Progenitor cell of endocrine pancreas (in vitro differentiated cells): ENCODE results near the gene SPACDR. TPM values are rescaled to one million over a fixed set of nuclear protein-coding genes. Genes with fewer than 3 reads are reported as not detected.

Source experiments
- DNase-seq: peaks from one replicate; pipeline ENCODE4 v3.0.0; 2021; ENCODE audit warnings: low spot score; ENCODE audit not compliant: unreplicated experiment
- H3K27ac Mint-ChIP-seq: 2 replicates; pipeline ENCODE4 v1.8.0; 2021; ENCODE audit warnings: mild to moderate bottlenecking, moderate library complexity, mixed read lengths
- H3K27me3 Mint-ChIP-seq: 2 replicates; pipeline ENCODE4 v1.8.0; 2021; ENCODE audit warnings: mixed read lengths
- H3K36me3 Mint-ChIP-seq: 2 replicates; pipeline ENCODE4 v1.8.0; 2022; ENCODE audit warnings: mixed read lengths; ENCODE audit not compliant: insufficient read depth
- H3K4me1 Mint-ChIP-seq: 2 replicates; pipeline ENCODE4 v1.8.0; 2021; ENCODE audit warnings: low read depth, mixed read lengths
- H3K4me3 Mint-ChIP-seq: 2 replicates; pipeline ENCODE4 v1.8.0; 2021; ENCODE audit warnings: low read depth, mild to moderate bottlenecking, moderate library complexity, mixed read lengths
- H3K9me3 Mint-ChIP-seq: 2 replicates; pipeline ENCODE4 v1.8.0; 2021; ENCODE audit warnings: low read depth, mixed read lengths
- CTCF ChIP-seq: fragments of 200-600 bp; sonication (generic); IDR thresholded peaks from one replicate; pipeline ENCODE4 v1.5.0; 2021; ENCODE audit warnings: antibody characterized with exemption, mild to moderate bottlenecking; ENCODE audit not compliant: unreplicated experiment
- total RNA-seq: library from RNA; stranded (reverse); gene quantifications from 2 replicates; pipeline ENCODE4 v1.2.1, GENCODE V29; 2021

The SPACDR gene
- total RNA-seq, 1 donor from 2014 or later, result 0.67 TPM

- H3K9me3 Mint-ChIP-seq, result no peaks in the 10 kb centered on the region
- H3K27ac Mint-ChIP-seq, result peak overlapping the region; percentile 92
- DNase-seq, result no peak
- H3K4me1 Mint-ChIP-seq, result peaks cover 26% of the 10 kb centered on the region
- TF ChIP-seq CTCF, result no peak
- H3K36me3 Mint-ChIP-seq, result peaks cover 9% of the 10 kb centered on the region
- no peaks in the 10 kb centered on the region for H3K27me3 Mint-ChIP-seq
- H3K4me3 Mint-ChIP-seq, result peak overlapping the region; percentile 83
Measured at GRCh38 chr7:100430493-100431285, 33.4 kb downstream of the SPACDR start.

- Mint-ChIP-seq H3K9me3 (no peaks in the 10 kb centered on the region), H3K4me1 (peaks cover 20% of the 10 kb centered on the region), H3K27me3 (no peaks in the 10 kb centered on the region), H3K4me3 (peak within 1 kb of the TSS; percentile 98), H3K27ac (peak within 1 kb of the TSS; percentile 100), H3K36me3 (peaks cover 9% of the 10 kb centered on the region)
- no peak for TF ChIP-seq CTCF
- DNase-seq, result peak; percentile 97
Measured at GRCh38 chr7:100429637-100430492, 34.2 kb downstream of the SPACDR start, which contains the start of gene MEPCE. Gene MEPCE, plus strand, starts transcription at chr7:100429831. Its CDS starts 188 bp downstream, at chr7:100430019.

GRCh38 chr7:100428967-100429636, 35.0 kb downstream of the SPACDR start:
- DNase-seq, result peak; percentile 100
- Mint-ChIP-seq H3K9me3 (no peaks in the 10 kb centered on the region), H3K4me1 (peaks cover 15% of the 10 kb centered on the region)

GRCh38 chr7:100428199-100428966, 35.7 kb downstream of the SPACDR start, which contains the start of gene ZCWPW1:
Gene ZCWPW1, minus strand, starts transcription at chr7:100428703. Its CDS starts 8,054 bp downstream, at chr7:100420649.
- H3K27ac Mint-ChIP-seq, result peak within 1 kb of the TSS; percentile 100
- peak within 1 kb of the TSS; percentile 98 for H3K4me3 Mint-ChIP-seq
- H3K9me3 Mint-ChIP-seq, result no peaks in the 10 kb centered on the region
- H3K36me3 Mint-ChIP-seq, result peaks cover 2% of the 10 kb centered on the region
- H3K27me3 Mint-ChIP-seq, result no peaks in the 10 kb centered on the region
- DNase-seq, result peak; percentile 86
- TF ChIP-seq CTCF, result no peak
- H3K4me1 Mint-ChIP-seq, result peaks cover 13% of the 10 kb centered on the region

More at GRCh38 chr7:100428967-100429636, 35.0 kb downstream of the SPACDR start:
- Mint-ChIP-seq H3K27ac (peak overlapping the region; percentile 100), H3K4me3 (peak overlapping the region; percentile 98), H3K27me3 (no peaks in the 10 kb centered on the region), H3K36me3 (peaks cover 7% of the 10 kb centered on the region)
- TF ChIP-seq CTCF, result no peak
